Measurements from ENCODE around the gene GSS.

Gene GSS

DNA sequence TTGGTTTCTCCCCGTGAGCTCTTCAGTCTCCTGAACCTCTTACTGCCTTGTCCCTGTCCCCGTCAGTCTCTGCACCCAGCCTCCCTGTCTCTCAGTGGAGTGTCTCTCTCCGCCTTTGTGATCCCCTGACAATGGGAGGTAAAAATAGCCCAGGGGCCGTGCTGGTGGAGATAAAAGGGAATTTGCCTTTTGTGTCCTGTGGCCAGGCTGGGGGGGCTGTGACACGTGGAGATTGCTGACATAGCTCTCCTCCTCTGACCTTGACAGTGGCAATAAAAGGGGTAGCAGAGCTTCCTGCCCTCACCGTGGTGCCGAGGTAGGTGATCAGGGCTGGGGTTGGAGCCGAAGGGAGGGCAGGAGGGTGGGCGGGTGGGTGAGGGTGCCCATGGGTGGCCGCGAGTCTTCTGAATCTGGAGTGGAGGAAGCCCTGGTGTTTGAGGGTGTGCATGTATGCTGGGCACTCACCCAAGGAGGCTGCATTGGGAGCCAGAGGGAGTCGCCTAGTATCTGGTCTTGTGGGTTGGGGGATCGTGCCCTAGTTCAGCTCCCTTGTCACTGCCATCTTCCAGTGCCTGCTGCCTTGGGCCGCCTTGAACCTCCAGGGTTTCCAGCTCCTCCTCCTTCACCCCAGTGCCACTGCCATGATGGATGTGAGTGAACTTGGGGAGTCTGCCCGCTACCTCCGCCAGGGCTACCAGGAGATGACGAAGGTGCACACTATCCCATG, 21.9 kb upstream of the GSS start:
- DNase-seq, result no peak

DNA sequence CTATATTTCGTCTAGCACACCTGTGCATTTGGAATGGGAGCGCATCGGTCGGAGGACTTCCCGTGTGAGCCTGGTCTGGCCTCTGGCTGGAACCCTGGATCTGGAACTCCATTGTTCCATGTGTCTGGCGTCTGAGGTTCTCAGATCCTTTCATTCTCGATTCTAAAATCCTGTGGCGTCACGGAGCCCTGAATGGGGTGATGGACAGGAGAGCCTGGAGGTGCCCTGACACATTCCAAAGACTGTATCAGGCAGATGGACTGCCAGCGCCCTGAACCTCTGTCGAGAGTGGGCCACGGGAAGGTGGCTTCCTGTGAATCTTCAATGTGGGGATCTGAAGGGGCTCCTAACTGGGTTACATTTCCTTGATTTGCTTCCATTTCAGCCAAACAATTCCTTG, 20.7 kb upstream of the GSS start:
- DNase-seq, result no peak

DNA sequence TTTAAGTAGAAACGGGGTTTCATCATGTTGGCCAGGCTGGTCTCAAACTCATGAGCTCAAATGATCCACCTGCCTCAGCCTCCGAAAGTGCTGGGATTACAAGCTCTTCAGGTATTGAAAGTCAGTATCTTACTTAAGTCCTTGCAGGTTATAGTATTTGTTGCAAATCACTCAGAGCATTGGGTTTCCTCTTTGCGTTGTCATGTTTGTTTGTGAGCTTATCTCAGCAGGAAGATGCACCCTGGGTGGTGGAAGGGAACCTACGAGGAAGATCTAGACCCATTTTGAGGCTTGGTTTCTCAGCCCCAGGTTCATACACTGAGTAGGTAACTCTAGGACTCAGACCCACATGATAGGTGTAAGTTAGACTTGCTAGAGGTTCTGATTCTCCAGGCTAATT, 18.6 kb upstream of the GSS start:
- DNase-seq, result no peak

DNA sequence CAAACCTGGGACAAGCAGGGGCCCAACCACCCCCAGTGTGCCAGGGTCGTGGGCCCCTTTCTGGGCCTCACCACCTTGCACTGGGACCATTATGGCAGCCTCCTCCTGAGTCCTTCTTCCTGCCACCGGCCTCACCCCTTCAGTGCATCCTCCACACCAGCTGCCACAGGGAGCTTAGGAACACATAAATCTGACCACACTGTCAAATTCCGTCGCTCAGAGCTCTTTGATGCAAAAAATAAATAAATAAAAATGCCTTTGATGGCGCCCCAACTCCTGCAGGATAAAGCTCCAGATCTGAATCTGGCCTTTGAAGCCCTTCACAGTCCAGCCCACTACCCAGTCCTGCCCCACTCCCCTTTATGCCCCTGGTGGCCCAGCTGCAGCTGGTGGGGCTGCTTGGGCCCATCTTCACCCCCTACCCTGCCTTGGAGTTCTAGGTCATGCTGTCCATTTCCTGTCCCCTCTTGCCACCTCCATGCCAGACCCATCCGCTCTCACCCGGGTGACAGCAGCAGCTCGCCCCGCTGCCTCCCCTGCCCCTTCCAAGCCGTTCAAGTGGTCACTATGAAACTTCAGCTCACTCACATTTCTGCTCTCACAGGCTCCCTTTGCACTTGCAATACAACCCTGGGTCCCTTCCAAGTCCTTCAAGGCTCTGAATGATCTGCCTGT, 16.1 kb upstream of the GSS start:
- DNase-seq, result no peak

DNA sequence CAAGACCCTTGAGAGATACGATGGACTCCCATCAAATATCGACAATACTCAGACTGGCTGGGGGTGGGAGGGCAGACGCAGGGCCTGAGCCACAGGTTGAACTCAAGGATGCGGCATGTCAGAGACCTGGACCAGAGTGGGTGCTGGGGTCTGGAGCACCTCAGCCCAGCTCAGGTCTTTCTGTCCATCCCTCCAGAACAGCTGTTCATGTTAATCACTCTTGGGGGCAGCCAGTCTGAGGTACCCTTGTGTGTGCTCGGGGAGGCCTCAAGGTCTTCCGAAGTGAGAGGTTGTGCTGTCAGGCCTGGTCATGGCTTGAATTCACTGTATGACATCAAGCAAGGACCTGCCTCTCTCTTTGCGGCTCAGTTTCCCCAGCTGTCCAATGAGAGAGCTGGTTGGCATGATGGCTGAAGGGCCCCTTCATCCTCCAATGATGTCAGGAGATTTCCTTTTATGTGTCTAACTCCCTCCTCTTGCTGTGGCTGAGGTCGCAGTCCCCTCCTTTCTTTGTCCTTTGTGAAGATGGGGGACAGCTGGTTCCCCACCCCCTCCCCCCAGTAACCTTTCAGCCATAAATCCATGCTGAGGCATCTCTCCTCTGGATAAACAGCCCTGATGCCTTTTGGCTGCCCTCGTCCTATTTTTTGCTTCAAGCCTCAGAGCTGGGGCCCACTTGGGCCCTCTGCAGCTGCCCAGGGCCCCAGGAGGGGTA, 15.4 kb upstream of the GSS start:
- no peak for DNase-seq

DNA sequence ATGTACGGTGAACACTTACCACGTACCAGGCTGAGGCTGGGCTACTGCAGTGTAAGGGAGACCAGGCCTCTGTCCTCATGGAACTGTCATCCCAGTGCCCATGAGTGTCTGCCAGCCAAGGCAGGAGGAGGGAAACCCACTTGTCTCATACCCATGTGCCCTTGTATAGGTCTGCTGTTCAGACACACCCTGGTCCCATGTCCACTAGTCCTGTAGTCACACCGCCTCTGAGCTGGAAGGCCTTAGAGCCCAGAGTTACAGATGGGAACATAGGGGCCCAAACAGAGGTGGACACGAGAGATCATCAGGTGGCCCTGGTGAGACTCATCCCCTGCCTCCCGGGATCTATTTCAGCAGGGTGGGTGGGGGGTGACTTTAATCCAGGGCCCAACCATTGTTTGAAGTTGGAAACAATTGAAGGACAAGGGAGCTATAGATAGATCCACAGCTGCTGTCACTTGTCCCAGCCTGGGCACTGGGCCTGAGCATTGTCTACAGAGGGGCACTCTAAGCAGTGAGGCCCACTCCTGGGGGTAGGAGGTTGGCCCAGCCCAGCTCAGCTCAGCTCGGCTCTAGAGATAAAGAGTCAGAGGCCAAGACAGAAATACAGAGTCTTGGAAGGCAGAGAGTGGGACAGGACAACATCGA, 14.7 kb upstream of the GSS start:
- no peak for DNase-seq

DNA sequence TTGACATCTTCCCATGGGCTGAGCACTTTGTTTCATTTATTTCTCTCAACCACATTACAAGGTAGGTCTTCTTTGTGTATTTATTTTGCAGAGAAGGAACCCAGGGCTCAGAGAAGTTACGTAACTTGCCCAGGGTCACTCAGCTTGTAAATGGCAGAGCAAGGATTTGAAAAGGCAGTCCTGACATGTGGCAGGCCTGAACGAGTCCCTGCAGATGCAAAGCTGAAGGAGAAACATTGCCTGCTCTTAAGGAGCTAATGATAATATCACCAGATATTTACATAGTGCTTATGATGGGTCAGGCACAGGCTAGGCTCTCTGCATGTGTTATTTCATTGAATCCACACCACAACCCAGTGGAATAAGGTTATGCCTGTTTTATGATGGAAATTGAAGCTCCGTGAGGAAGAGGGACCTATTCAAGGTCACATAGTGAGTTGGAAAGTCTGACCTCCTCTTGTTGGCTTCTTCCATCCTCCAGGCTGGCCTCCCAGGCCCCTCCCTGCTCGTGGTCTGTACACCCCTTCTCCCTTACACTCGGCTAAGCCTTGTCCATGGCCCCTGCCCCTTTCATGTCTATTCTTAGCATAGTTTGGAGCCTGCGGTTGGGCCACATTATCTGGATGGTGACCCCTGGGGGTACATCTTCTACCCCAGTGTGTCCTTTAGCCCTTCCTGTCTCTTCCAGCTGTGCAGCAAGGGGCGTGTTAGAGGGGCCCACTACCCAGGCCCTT, 12.6 kb upstream of the GSS start:
- no peak for DNase-seq

DNA sequence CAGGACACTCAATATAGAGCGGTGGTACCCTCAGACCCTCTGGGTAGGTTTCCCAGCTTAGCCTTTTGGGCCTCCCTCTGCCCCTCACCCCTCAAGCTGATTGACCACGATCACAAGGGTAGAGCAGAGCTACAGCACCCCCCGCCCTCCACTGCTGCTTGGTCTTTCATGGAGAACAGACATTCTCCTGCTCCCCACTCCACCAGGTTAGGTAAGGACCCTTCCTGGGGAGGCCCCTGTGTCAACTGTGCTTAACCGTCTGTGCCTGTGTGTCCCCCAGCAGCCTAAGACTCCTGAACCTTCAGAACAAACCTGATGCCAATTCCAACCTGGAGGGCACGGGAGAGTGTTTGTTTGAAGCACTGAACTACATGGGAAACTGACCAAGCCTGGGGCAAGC, 11.8 kb upstream of the GSS start:
- no peak for DNase-seq

DNA sequence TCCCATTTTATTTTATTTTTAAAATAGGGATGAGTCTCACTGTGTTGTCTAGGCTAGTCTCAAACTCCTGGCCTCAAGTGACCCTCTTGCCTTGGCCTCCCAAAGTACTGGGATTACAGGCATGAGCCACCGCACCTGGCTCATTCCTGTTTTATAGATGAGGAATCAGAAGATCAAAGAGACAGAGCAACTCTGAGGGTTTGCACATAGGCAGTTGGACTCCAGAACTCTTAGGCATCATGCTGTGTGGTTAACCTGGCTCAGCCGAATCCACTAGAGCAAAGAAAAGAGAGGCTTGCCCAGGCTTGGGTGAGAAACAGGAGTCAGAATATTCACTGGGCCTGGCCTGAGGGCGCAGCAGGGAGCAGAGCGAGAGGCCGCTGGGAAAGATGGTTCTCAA, 9.4 kb upstream of the GSS start:
- no peak for DNase-seq

DNA sequence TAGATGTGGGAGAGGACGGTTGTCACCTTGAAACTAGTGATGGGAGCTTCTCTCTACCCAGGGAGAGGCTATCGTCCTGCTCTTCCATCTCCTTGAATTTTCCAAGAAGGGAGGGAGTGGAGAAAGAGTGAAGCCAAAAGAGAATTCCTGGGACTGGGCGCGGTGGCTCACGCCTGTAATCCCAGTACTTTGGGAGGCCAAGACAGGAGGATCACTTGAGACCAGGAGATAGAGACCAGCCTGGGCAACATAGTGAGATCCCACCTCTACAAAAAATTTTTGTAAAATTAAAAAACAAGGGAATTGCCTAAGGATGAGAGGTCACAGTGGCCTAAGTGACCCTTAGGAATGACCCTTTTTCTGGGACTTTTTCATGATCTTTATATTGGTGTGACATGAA, 8.9 kb upstream of the GSS start:
- DNase-seq, result no peak

DNA sequence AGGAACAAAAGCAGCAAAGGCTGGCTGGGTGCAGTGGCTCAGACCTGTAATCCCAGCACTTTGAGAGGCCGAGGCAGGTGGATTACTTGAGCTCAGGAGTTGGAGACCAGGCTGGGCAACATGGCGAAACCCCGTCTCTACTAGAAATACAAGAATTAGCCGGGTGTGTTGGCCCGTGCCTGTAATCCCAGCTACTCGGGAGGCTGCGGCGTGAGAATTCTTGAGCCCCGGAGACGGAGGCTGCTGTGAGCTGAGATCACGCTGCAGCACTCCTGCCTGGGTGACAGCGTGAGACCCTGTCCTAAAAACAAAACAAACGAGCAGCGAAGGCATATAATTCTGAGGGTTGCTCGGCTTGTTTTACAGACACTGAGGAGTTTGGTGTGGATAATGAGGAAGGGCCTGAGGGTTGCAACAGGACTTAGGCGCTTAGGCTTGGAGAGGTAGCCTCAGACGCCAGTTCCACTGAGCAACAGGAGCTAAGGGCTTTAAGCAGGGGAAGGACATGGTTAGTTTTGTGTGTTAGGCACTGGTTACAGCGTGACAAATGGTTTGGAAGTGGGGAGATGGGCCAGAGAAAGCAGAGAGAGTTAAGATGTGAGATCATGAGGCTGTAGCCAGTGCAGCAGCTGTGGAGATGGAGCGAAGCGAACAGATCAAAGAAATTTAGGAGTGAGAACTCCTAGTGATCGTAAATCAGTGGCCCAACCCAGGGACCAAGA, 1.3 kb upstream of the GSS start:
- DNase-seq, result no peak

DNA sequence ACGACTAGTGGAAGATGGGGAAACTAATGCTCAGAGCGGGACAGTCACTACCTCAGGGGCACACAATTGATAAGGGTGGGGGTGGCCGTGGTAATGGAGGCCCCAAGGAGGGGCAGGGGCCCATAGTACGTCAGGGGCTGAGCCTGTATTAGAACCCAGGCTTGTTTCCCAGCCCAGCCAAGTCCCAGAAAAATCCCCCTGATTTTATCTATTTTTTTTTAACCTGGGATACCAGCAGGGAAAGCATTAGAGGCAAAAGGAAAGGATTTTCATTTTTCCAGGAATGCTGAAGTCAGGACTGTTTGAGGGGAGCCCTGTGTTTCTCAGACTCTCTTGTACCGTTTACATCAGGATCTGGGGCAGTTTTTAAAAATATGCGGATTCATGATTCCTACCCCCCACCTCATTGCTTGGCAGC, 444 bp upstream of the GSS start:
- no peak for DNase-seq

DNA sequence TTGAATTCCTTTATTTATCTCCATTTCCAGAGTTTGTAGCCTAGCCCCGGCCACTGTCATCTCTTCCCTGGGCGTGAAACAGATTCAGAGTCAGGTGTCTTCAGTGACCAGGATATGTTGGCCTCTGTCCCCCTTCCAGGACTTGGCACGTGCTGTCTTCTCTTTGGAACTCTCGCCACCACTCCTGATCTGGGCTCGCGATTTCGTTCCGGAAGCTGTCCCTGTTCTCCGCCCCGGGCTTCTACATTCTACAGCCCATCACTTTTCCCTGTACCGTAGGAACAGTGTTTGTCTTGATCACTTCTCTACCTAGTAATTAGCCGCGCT, 739 bp downstream of the GSS start:
- no peak for DNase-seq

DNA sequence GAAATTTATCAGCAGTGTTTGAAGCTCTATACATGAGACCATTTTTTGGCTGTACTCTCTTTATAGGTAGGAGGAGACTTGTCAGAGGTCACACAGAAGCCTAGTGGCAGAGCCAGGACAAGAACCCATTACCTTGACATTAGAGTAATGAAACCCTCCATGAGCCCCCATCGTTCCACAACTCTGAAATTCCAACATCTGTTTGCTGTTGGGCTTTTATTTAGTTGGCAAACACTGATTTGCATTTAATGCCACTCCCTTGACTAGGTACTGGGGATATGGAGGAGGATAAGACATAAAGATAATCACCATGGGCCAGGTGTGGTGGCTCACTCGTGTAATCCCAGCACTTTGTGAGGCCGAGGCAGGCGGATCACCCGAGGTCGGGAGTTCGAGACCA, 1.6 kb downstream of the GSS start:
- no peak for DNase-seq

DNA sequence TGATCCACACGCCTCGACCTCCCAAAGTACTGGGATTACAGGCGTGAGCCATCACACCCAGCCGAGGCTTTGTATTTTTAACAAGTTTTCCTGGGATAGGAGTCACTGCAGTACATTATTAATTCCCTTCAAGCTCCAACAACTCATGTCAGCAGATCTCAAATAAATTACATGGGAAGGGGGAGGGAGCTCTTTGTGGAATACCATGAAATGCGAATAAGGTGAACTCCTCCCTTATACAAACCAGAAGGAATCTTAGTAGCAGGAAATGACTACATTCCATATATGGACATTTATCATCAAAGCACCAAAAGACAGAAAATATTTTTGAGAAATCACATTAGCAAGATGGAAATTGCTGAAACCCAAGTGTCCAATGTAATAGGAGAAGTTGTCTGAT, 2.9 kb downstream of the GSS start:
- no peak for DNase-seq

DNA sequence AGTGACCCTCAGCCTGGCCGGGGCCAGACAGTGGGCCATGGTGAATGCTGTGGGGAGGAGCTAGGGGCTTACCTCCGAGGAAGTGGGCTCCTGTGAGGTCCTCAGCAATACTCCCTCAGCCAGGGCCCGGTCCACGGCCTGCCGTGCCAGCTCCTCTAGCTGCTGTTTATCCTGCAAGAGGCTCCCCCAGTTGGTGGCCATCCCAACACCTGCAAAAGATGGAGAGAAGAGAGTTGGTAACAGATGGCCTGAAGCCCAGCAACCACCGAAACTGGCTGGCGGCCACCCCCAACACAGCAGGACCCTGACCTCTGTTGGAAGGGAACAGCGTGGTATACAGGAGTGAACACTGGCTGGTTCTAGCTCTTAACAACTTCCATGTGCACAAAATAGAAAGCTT, 4.0 kb downstream of the GSS start:
- no peak for DNase-seq

DNA sequence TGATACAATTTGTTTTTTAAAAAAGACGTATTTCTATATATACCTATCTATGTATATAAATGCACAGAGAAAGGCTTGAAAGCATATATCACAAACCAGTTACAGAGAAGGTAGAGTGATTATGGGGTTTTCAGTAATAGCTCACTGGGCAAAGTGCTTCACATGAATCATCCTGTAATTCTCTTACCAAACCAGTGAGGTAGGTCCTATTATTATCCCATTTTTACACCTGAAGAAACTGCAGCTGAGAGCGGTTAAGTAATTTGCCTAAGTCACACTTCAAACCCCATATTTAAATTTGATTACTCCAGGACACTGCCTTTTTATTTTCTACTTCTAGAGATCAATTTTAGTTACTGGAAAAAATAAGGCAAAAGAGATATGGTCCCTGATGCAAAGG, 4.4 kb downstream of the GSS start:
- no peak for DNase-seq

DNA sequence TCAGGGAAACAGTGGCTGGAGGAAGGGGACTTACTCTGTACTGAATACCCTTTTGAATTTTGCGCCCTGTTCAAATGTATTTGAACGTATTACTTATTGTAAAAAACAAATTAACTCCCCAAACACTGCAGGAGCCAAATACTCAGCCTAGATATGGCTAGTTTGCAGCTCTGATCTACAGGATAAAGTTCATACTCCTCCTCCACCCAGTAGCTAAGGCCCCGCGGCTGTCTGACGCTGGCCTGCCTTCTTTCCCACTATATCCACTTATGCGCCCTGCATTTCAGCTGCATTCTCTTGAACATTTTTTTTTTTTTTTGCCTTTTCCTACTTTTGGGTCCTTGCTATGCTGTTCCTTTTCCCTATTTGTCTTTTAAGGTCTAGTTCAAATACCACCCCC, 6.5 kb downstream of the GSS start:
- no peak for DNase-seq

DNA sequence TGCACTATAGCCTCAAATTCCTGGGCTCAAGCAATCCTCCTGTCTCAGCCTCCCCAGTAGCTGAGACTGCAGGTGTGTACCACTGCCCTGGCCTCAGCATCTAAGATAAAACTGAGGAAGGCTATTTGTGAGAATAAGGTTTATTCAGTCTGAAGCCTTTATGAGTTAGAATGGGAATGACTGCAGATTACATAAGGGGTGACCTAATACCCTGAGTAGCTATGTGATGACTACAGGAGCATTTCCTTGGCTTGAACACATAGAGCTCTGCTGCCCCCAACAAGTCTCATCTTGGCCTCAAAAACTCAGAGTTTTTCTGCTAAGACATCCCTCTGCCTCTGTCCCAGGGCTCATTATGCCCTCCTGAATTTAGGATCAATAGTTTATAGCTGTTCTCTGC, 7.6 kb downstream of the GSS start:
- no peak for DNase-seq

DNA sequence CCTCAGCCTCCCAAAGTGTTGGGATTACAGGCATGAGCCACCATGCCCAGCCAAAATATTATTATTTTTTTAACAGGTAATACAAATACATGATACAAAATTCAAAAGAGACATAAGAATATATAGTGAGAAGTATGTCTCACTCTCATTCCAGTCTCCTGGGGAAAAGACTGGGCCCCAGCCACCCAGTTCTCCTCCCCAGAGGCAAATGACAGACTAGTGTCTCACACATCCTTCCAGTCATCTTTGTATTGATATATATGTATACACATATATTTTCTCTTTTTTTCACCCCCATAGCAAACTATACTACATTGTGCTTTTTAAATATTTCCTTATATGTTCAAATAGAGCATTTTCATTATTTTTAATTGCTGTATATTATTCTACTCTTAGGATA, 8.3 kb downstream of the GSS start:
- no peak for DNase-seq

DNA sequence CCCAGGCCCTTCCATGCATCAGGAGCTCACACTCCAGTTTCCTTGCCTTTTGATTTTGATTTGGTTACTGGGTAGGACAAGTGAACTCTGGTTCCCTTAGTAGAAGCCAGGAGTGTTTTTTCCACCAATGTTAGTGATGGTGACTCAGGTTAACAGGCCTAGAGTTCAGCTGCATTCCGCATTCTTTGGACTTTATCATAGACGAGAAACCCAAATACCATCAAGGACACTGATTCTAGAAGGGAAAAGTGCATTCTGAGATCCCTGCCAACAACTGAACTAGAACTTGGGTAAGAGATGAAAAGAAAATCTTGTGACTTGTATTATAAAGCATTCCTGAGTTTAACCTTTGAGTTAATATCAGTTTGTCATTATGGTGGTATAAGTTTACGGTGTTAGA, 8.9 kb downstream of the GSS start:
- DNase-seq, result no peak

DNA sequence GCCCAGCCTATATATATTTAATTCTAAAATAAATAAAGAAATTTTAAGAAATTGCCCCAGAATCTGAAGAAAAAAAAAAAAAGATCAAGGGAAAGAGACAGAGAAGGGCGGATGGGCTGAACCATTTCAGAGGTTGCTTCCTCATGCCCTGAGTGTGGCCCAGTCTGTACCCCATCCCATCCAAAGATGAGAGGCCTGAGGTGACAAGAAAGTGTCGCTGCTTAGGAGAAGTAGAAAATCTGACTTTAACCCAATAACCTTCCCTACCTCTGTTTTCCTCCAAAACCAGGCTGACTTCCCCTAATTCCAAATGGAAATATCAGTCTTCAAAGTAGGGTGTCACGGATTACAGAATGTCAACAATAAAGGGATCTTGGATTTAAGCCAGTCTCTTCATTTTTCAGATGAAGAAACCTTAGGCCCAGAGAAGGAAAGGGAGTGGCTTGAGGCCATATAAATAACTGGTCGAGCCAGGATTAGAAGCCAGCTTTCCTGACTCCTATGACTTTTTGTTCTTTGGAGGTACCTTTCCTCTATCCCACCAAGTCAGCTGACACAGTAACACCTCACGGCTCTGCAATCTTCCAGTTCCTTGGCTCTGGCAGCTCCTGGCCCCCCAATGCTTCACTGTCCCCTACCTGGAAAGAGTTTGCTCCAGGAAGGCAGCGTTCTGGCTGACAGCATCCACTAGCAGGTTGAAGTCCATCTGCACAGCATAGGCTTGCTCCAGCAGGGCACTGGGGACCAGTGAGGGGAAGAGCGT, 10.1 kb downstream of the GSS start:
- DNase-seq, result no peak

Data from T-helper 9 cell (primary cell).